Esophagus squamous epithelium (tissue), 5 donors: ENCODE data around the gene LRRIQ1. TPM values are rescaled to one million over a fixed set of nuclear protein-coding genes. Genes with fewer than 3 reads are reported as not detected.
"Not testable (repeated sequence)": the region's sequence is repeated elsewhere in the genome, so short reads cannot be mapped to it uniquely, and the experiment has no call there.

Source experiments
- DNase-seq: peaks from one replicate; lab custom pipeline; 2025; lab: John Stamatoyannopoulos, UW
- H3K27ac ChIP-seq, 4 donors: fragments of 200-600 bp; sonication (generic); one replicate each; pipeline ENCODE4 v1.5.1; 2016 to 2019; ENCODE audit warnings: mild to moderate bottlenecking in 1 of 4
- H3K27me3 ChIP-seq, 4 donors: fragments of 200-600 bp; sonication (generic); 1 replicate in 3 of 4; 2 replicates in 1 of 4; pipeline versions ENCODE4 v1.5.1 to v1.6.0; 2017 to 2021; ENCODE audit warnings: antibody characterized with exemption in 1 of 4
- H3K36me3 ChIP-seq, 3 donors: fragments of 200-600 bp; sonication (generic); one replicate each; pipeline ENCODE4 v1.5.1; 2016 to 2019
- H3K4me1 ChIP-seq, 3 donors: fragments of 200-600 bp; sonication (generic); one replicate each; pipeline ENCODE4 v1.5.1; 2017 to 2019
- H3K4me3 ChIP-seq, 4 donors: fragments of 200-600 bp; sonication (generic); 1 replicate in 3 of 4; 2 replicates in 1 of 4; pipeline ENCODE4 v1.5.1; 2016 to 2019; ENCODE audit warnings: mild to moderate bottlenecking in 2 of 4, moderate library complexity in 1 of 4
- H3K9me3 ChIP-seq, 3 donors: fragments of 200-600 bp; sonication (generic); one replicate each; pipeline ENCODE4 v1.5.1; 2016 to 2019
- POLR2A ChIP-seq, 4 donors: fragments of 450-650 bp; IDR thresholded peaks; one replicate each; pipeline ENCODE4 v1.6.1; 2017; ENCODE audit warnings: antibody characterized with exemption in 4 of 4, mild to moderate bottlenecking in 4 of 4, moderate library complexity in 3 of 4
- WGBS, 2 donors: methylation state at CpG; one replicate each; pipeline ENCODE4 v1.1.5; 2018; 5-methylcytosine and 5-hydroxymethylcytosine counted together
- intact Hi-C: fragments of 100-400 bp; cut with DNase I; formaldehyde crosslinking; loops from one replicate; pipeline ENCODE4 v1.15.0; 2022
- total RNA-seq, 4 donors: library from RNA; depleted of rRNA; stranded (reverse); fragments of >200 nt; gene quantifications; one replicate each; pipeline ENCODE4 v1.1.0, GENCODE V29; 2016
- TF ChIP-seq, protein P1 (sequence below), 6 experiments: fragments of 450-650 bp in 4 of 6; fragments of 200-600 bp in 2 of 6; sonication (generic) in 2 of 6; IDR thresholded peaks; one replicate each; pipeline ENCODE4 v1.5.1; 2016 to 2019; ENCODE audit warnings: antibody characterized with exemption in 6 of 6, mild to moderate bottlenecking in 4 of 6, moderate library complexity in 4 of 6
- donor health status: DM: yes; HTN: yes; CAD: no.

The LRRIQ1 gene
- total RNA-seq, 4 donors from 2014 or later: 0.09 TPM; not detected in 3

DNA sequence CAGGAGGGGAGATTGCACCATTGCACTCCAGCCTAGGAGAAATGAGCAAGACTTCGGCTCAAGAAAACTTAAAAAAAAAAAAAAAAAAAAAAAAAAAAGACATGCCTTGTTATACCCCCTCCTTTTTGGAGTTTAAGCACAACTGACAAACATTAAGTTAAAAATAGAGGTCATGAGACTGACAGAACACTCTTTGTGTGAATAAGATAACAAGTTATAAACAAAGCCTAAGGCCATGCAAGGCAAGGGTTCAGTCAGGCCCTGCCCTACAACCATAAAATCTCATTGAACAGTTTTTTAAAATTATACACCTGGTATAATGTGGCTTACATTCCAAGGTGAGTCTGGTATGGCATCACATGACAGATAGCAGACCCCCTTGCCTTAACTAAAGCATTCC is 39.4 kb upstream of the LRRIQ1 start:
- H3K27me3 ChIP-seq: no peaks in the 10 kb centered on the region
- H3K9me3 ChIP-seq: no peaks in the 10 kb centered on the region
- DNase-seq: no peak
- H3K27ac ChIP-seq: no peak overlapping the region
- H3K4me1 ChIP-seq: no peaks in the 10 kb centered on the region
- no peaks in the 10 kb centered on the region for H3K36me3 ChIP-seq
- intact Hi-C loops: no loop called here
- no peak overlapping the region for H3K4me3 ChIP-seq
- no peak for TF ChIP-seq POLR2A (IDR thresholded peaks at IDR 0.05)
- TF ChIP-seq, protein P1, sequence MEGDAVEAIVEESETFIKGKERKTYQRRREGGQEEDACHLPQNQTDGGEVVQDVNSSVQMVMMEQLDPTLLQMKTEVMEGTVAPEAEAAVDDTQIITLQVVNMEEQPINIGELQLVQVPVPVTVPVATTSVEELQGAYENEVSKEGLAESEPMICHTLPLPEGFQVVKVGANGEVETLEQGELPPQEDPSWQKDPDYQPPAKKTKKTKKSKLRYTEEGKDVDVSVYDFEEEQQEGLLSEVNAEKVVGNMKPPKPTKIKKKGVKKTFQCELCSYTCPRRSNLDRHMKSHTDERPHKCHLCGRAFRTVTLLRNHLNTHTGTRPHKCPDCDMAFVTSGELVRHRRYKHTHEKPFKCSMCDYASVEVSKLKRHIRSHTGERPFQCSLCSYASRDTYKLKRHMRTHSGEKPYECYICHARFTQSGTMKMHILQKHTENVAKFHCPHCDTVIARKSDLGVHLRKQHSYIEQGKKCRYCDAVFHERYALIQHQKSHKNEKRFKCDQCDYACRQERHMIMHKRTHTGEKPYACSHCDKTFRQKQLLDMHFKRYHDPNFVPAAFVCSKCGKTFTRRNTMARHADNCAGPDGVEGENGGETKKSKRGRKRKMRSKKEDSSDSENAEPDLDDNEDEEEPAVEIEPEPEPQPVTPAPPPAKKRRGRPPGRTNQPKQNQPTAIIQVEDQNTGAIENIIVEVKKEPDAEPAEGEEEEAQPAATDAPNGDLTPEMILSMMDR (IDR thresholded peaks at IDR 0.05): no peak
- WGBS, 2 donors: 67 to 73% methylated on average over 1 of the region's 1 CpG

- H3K9me3 ChIP-seq: no peaks in the 10 kb centered on the region
- H3K27ac ChIP-seq: no peak overlapping the region
- no peaks in the 10 kb centered on the region for H3K4me1 ChIP-seq
- no peak overlapping the region for H3K4me3 ChIP-seq
- TF ChIP-seq, protein P1 (IDR thresholded peaks at IDR 0.05): no peak
- TF ChIP-seq POLR2A (IDR thresholded peaks at IDR 0.05): no peak
- no peaks in the 10 kb centered on the region for H3K27me3 ChIP-seq
- intact Hi-C loops: no loop called here
- H3K36me3 ChIP-seq: no peaks in the 10 kb centered on the region
- no peak for DNase-seq
Observed at GRCh38 chr12:84998341-84998740, 37.8 kb upstream of the LRRIQ1 start.

- 66 to 69% methylated on average over 2 of the region's 2 CpGs for WGBS, 2 donors
Observed at GRCh38 chr12:85000729-85001128, 35.4 kb upstream of the LRRIQ1 start.

DNA sequence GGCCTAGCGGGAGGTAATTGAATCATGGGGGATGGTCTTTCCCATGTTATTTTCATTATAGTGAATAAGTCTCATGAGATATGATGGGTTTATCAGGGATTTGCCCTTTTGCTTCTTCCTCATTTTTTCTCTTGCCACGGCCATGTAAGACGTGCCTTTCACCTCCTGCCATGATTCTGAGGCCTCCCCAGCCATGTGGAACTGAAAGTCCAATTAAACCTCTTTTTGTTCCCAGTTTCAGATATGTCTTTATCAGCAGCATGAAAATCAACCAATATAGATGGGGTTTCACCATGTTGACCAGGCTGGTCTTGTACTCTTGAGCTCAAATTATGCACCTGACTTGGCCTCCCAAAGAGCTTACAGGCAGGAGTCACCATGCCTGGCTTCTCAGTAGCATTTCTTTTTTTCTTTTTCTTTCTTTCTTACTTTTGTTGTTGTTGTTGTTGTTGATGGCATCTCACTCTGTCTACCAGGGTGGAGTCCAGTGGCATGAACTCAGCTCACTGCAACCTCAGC is 33.3 kb upstream of the LRRIQ1 start:
- H3K4me3 ChIP-seq: no peak overlapping the region
- no peaks in the 10 kb centered on the region for H3K27me3 ChIP-seq
- WGBS, 2 donors: 73 to 75% methylated on average over 3 of the region's 3 CpGs
- no peaks in the 10 kb centered on the region for H3K36me3 ChIP-seq
- H3K9me3 ChIP-seq: no peaks in the 10 kb centered on the region
- TF ChIP-seq, protein P1 (IDR thresholded peaks at IDR 0.05): no peak
- no peak for TF ChIP-seq POLR2A (IDR thresholded peaks at IDR 0.05)
- H3K27ac ChIP-seq: no peak overlapping the region
- intact Hi-C loops: no loop called here
- DNase-seq: no peak
- peaks cover 0 to under 1% (median 0%) of the 10 kb centered on the region in 3 donors for H3K4me1 ChIP-seq

More at GRCh38 chr12:85000729-85001128, 35.4 kb upstream of the LRRIQ1 start:
- H3K4me1 ChIP-seq: no peaks in the 10 kb centered on the region
- no peak for TF ChIP-seq POLR2A (IDR thresholded peaks at IDR 0.05)
- TF ChIP-seq, protein P1 (IDR thresholded peaks at IDR 0.05): no peak
- intact Hi-C loops: no loop called here
- no peak overlapping the region for H3K27ac ChIP-seq
- no peaks in the 10 kb centered on the region for H3K27me3 ChIP-seq
- no peak for DNase-seq
- H3K9me3 ChIP-seq: no peaks in the 10 kb centered on the region
- H3K4me3 ChIP-seq: no peak overlapping the region
- H3K36me3 ChIP-seq: no peaks in the 10 kb centered on the region

- TF ChIP-seq POLR2A (IDR thresholded peaks at IDR 0.05): no peak
- TF ChIP-seq, protein P1 (IDR thresholded peaks at IDR 0.05): no peak
- H3K4me3 ChIP-seq: no peak overlapping the region
- intact Hi-C loops: no loop called here
- H3K27ac ChIP-seq: no peak overlapping the region
- no peaks in the 10 kb centered on the region for H3K9me3 ChIP-seq
- no peaks in the 10 kb centered on the region for H3K27me3 ChIP-seq
- H3K36me3 ChIP-seq: no peaks in the 10 kb centered on the region
- H3K4me1 ChIP-seq: peaks cover 0 to 6% (median 0%) of the 10 kb centered on the region in 3 donors
- no peak for DNase-seq
Observed at GRCh38 chr12:85004204-85004603, 31.9 kb upstream of the LRRIQ1 start.

GRCh38 chr12:85005047-85005446 is 31.1 kb upstream of the LRRIQ1 start:
- H3K36me3 ChIP-seq, H3K9me3 ChIP-seq, H3K4me1 ChIP-seq, DNase-seq, H3K27ac ChIP-seq, H3K27me3 ChIP-seq, intact Hi-C loops, H3K4me3 ChIP-seq: not testable (repeated sequence)
- 53 to 87% methylated on average over 2 of the region's 2 CpGs for WGBS, 2 donors
